Stimulated activated CD4-positive, alpha-beta T cell treated with anti-CD3 and anti-CD28 coated beads, TNF-alpha, amount 100 ng/mL, for 4 hours (primary cell): ENCODE measurements around the gene RBMS3.
"Not testable (repeated sequence)": the region's sequence is repeated elsewhere in the genome, so short reads cannot be mapped to it uniquely, and the experiment has no call there.

ENCODE experiments used
- DNase-seq, 3 experiments: peaks; one replicate each; pipeline ENCODE4 v3.0.0-alpha.2; 2020; ENCODE audit warnings: low read depth in 3 of 3

Gene RBMS3

GRCh38 chr3:29773481-29773880 lies 492.6 kb downstream of the RBMS3 start:
- no peak for DNase-seq

GRCh38 chr3:29775340-29775739 lies 494.5 kb downstream of the RBMS3 start:
- no peak for DNase-seq

- no peak for DNase-seq
Observed at GRCh38 chr3:29777869-29778268, 497.0 kb downstream of the RBMS3 start.

- DNase-seq: no peak
Observed at GRCh38 chr3:29789686-29790085, 508.8 kb downstream of the RBMS3 start.

- DNase-seq: no peak
Observed at GRCh38 chr3:29796808-29797207, 515.9 kb downstream of the RBMS3 start.

- no peak for DNase-seq
Observed at GRCh38 chr3:29802057-29802456, 521.2 kb downstream of the RBMS3 start.

- DNase-seq: no peak
Observed at GRCh38 chr3:29804044-29804443, 523.2 kb downstream of the RBMS3 start.

- no peak for DNase-seq
Observed at GRCh38 chr3:29805757-29806156, 524.9 kb downstream of the RBMS3 start.

- not testable (repeated sequence) for DNase-seq
Observed at GRCh38 chr3:29808324-29808723, 527.5 kb downstream of the RBMS3 start.

- no peak for DNase-seq
Observed at GRCh38 chr3:29822071-29822470, 541.2 kb downstream of the RBMS3 start.

GRCh38 chr3:29823233-29823632 lies 542.4 kb downstream of the RBMS3 start:
- no peak for DNase-seq

GRCh38 chr3:29826712-29827111 lies 545.8 kb downstream of the RBMS3 start:
- DNase-seq: no peak

GRCh38 chr3:29827756-29828155 lies 546.9 kb downstream of the RBMS3 start:
- DNase-seq: no peak

- no peak for DNase-seq
Observed at GRCh38 chr3:29829340-29829739, 548.5 kb downstream of the RBMS3 start.

- DNase-seq: no peak
Observed at GRCh38 chr3:29850641-29851040, 569.8 kb downstream of the RBMS3 start.

GRCh38 chr3:29852767-29853166 lies 571.9 kb downstream of the RBMS3 start:
- DNase-seq: no peak

GRCh38 chr3:29853841-29854397 lies 573.0 kb downstream of the RBMS3 start:
- DNase-seq: no peak

- no peak for DNase-seq
Observed at GRCh38 chr3:29854821-29855220, 574.0 kb downstream of the RBMS3 start.

- no peak for DNase-seq
Observed at GRCh38 chr3:29859726-29860270, 578.9 kb downstream of the RBMS3 start.

- no peak for DNase-seq
Observed at GRCh38 chr3:29864809-29865208, 583.9 kb downstream of the RBMS3 start.

GRCh38 chr3:29868543-29869101 lies 587.8 kb downstream of the RBMS3 start:
- no peak for DNase-seq

- no peak for DNase-seq
Observed at GRCh38 chr3:29870136-29870535, 589.3 kb downstream of the RBMS3 start.

- DNase-seq: no peak
Observed at GRCh38 chr3:29871087-29871486, 590.2 kb downstream of the RBMS3 start.

- no peak for DNase-seq
Observed at GRCh38 chr3:29880809-29881208, 599.9 kb downstream of the RBMS3 start.
